Measurements from ENCODE around the gene EPS15.
"Not testable (repeated sequence)": the region's sequence is repeated elsewhere in the genome, so short reads cannot be mapped to it uniquely, and the experiment has no call there.

Gene EPS15

DNA sequence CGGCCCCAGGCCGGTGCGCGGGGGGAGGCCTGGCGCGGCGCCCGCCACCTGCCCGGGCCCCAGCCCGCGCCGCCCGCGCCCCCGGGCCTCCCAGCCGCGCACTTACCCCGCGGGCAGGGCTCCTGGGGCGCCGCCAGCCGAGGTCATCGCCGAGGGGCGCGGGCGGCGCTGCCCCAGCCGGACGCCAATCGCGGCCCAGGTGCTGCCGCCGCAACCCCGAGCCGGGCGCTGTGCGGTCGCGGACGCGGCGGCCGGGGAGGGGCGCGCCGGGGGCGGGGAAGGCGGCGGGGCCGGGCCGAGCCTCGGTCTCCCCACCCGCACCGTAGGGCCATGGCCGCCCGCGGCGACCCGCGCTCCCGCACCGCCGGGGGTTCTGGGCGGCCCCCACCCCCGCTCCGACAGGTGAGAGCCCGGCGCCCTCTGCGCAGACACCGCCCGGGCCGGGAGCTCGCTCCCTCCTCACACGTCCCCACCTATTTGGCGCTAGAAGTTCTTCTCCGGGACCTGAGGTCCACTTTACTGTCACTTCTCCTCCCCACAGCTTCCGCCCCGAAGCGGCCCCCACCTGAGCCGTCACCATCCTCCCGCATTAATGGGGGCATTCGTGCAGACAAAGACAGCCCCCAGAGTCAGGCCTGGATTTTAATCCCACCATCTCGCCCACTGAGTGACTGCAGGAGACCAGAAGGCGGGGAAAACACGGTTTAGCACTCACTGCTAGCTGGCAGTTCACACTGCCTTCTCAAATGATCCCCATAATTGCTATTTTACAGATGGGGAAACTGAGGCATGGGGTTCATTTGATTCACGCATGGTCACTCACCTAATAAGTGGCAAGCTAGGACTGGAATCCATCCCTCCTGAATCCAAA lies 188.5 kb downstream of the EPS15 start, which contains the start of gene TTC39A:
TSS of gene TTC39A (minus strand) at position 232 of the 871 bp plus-strand sequence. CDS start at position 147, 85 bp downstream.
- DNase-seq, result peak; percentile 52

DNA sequence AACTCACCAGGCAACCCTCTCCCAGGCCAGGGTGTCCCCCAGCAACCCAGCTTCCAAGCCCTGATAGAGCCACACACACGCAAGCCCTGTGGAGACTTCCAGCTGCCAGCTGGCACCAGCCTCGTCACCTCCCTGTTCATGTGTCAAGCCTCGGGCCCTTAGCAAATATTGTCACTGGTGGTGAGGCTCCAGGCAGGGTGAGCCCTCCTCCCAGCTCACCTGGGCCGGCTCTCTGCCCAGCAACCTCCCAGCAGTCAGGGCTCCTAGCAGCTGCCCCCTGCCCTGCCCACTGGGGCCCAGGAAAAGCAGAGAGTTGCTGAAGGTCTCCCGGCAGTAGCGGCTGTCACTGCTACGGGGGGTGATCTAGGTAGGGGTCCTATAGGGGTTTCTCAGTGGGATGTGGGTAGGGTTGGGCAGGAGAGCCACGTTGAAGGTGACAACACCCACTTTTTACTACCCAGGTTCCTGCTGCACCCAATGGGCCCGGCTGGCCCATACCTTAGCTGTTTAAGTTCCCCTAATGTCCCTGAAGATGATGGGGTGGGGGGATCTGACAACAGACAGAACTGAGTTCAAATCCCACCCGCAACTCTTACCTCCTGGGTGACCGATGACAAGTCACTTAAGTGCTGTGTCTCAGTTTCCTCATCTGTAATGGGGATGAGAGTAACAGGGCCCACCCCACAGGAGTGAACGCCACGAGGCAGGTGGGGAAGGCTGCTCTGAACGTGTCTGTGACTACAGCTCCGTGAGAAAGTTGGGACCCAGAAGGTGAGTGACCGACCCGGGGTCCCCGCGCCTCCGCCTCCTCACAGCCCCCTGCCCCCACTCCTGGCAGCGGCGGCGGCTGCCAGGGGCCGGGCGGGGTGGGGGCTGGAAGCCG lies 189.4 kb downstream of the EPS15 start:
- DNase-seq, result peak; percentile 99

- DNase-seq, result peak; percentile 86
These were observed 190.1 kb downstream of the EPS15 start for GRCh38 chr1:51328926-51329325.

- DNase-seq, result no peak
These were observed 190.8 kb downstream of the EPS15 start for GRCh38 chr1:51328279-51328678.

DNA sequence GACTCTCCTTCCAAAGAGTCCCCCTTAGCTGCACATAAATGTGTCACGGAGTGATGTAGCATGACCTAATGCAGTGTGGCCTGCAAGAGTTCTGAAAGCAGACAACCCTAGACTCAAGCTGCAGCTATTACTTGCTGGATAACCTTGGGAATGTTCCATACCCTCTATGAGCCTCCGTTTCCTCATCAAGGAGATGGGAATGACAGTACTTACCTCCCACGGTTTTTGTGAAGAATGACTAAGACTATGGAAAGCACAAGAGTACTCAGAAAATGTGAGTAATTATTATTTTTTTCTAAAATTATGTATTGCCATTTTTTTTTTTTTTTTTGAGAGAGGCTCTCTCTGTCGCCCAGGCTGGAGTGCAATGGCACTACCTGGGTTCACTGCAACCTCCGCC lies 191.7 kb downstream of the EPS15 start:
- DNase-seq, result no peak

DNA sequence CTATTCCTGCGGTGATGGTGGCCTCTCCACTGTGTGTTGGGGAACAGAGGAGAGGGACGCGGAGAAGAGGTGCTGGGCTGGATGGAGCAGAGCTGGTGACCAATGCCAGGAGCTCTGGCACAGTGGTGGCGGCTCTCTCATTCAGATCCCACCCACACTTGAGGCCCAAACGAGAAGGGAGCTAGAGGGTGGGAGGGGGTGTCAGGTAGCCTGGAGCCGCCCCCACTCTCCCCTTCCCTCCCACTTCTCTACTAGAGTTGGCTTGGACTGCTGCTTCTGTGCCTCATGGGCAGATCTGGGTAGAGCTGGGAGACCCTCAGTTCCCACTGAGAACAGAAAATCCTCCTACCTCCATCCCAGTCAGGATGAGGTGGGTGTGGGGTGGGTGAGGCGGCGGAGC lies 192.2 kb downstream of the EPS15 start:
- no peak for DNase-seq

- DNase-seq, result no peak
These were observed 192.9 kb downstream of the EPS15 start for GRCh38 chr1:51325878-51326755.

DNA sequence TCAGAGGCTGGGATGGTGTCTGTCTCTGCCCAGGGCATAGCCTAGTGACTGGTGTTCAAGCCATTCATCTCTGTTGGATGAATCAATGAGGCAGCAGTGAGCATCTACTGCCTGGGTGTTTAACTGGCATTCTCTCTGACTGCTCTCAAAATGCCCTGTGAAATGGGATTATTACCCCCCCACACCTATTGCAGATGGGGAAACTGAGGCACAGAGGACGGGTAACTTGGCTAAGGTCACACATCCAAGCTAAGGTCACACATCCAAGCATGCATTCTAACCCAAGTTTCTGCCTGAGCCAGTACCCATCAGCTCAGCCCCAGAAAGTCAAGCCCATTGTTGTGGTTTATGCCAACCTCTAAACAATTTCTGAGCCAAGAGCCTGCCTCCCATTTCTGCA lies 193.7 kb downstream of the EPS15 start:
- no peak for DNase-seq

DNA sequence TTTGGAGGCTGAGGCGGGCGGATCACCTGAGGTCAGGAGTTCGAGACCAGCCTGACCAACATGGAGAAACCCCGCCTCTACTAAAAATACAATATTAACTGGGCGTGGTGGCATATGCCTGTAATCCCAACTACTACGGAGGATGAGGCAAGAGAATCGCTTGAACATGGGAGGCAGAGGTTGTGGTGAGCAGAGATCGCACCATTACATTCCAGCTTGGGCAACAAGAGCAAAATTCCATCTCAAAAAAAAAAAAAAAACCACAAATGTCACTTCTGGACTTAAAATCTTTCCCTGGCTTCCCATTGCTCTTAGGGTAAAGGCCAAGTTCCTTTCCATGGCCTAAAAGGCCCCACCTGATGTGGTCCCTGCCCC lies 194.1 kb downstream of the EPS15 start:
- DNase-seq, result not testable (repeated sequence)

- no peak for DNase-seq
These were observed 194.6 kb downstream of the EPS15 start for GRCh38 chr1:51324251-51325010.

- no peak for DNase-seq
These were observed 195.3 kb downstream of the EPS15 start for GRCh38 chr1:51323778-51324177.

DNA sequence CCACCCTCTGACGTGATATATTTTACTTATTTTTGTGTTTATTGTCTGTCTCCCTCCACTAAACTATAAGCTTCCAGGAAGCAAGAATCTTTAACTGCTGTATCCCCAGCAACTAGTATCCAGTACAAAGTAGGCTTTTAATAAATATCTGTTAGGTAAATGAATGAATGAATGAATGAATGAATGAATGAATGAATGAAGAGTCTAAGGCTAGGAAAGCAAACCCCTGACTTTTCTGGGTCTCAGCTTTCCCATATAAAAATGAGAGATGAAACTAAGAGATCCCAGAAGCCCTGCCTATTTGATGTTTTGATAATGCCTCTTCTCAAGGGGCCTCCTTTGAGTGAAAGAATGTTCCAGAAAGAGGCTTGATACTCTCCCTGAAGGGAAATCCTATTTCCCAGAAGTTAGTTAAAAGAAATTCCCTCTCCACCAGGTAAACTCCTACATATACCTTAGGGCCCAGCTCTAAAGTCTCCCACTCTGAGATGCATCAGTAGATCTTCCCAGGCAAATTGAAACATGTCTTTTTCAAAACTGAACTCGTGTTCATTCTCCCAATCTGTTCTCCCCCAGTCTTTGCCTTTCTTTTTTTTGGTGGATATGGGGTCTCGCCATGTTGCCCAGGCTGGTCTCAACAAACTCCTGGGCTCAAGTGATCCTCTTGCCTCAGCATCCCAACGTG lies 196.5 kb downstream of the EPS15 start:
- DNase-seq, result no peak

GRCh38 chr1:51321924-51322280 lies 197.2 kb downstream of the EPS15 start:
- DNase-seq, result no peak

DNA sequence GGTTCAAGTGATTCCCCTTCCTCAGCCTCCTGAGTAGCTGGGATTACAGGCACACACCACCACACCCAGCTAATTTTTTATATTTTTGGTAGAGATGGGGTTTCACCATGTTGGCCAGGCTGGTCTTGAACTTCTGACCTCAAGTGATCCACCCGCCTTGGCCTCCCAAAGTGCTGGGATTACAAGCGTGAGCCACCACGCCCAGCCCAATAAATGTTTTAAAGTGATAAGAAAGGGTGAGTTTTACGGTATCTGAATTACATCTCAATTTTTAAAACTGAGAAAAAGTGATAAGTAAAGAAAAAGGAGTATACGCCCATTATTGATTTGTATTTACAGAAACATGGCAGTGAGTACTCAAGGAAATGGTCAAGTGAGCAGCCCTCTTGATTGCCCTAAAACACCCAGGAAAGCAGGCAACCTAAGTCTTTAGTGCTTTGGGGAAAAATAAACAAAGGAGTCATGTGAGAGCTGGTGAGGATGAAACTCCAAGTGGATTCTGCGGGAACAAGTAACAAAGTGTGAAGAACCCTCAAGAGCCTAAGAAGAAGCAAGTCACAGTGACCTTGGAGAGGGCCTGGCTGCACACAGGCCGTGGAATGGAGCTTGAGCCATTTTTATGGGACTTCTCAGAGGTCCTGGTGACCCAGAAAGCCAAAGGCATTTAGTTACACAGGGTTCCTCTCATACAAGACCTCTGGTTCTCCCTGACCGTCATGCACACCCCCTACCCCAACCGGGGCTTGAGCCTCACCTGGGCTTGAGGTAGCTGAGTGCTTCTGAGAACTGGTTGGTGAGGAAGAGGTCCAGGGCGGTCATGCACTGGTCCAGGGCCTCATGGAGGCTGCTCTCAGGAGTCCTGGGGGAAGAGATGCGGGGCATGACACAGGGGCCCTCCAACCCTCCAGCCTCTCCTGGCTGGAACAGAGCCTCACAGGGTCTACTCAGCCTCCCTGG lies 197.8 kb downstream of the EPS15 start:
- DNase-seq, result no peak

GRCh38 chr1:51317798-51318197 lies 201.3 kb downstream of the EPS15 start:
- DNase-seq, result no peak

DNA sequence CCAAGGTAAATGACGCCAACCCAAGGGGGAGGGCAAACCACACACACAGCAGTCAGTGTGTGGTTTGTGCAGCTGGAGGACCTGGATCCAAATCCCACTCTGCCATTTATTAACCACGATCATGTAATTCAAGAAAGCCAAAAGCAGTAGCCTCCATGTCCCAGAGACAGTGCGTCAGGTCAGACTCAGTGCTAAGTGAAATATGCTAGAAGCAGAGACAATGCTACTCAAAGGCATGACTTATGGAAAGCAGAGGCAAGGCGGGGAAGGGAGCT lies 202.3 kb downstream of the EPS15 start:
- peak; percentile 75 for DNase-seq

DNA sequence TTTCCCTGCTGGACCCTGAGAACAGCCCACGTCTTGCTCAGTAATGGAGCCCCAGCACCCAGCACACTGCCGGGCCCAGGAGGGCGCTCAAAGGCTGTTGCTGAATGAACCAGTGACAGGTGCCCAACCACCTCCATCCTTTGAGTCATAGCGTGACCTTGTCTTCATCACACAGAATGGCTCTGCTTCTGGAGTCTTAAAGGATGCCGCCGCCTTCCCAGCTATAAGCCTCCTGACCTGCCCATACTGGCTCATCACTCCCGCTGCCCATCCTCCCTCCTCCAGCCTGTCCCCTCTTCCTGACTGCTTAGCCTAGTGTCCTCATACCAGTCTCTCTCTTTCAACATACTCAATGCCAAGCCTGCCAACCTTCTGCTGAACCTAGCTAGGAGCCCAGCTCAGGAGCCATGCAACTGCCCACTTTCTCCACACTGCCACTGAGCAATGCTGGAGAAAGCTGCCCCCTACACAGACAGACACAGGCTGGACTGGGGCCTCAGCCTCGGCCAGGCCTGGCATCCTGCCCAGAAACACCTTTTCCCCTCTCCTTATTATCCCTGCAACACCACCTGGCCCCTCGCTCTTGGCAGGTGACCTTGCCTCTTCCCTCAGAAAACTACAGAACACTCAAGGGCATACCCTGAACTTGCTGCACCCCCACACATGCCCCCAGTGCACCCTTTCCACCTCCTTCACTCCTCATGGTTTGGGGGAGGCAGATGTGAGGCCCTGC lies 202.8 kb downstream of the EPS15 start:
- DNase-seq, result peak; percentile 78

DNA sequence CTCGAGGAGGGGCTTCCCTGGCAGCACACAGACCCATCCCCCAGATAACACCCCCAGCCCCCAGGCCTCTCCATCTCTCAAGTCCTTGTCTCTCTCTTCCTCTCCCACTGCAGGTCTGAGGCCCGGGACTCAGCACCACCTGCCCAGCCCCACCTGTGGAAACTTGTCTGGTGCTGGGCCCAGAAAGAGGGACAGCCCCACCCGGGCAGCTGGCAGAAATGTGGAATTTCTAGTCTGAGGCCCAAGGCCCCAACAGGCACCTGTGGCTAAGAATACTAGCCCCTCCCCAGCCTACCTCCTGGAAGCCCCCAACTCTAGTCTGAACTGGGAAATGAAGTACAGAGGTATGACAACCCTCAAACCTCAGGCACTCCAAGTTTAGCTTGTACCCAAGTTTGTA lies 204.1 kb downstream of the EPS15 start:
- DNase-seq, result no peak

GRCh38 chr1:51313961-51314777 lies 204.9 kb downstream of the EPS15 start:
- DNase-seq, result no peak
